NOMO-1 treated with DMSO at 0.1 percent for 48 hours (cell line): ENCODE data around the gene EIF2AK3.
A peak's percentile ranks its signal among the peaks of the same experiment; 100 is the strongest.
"Not testable (repeated sequence)": the region's sequence is repeated elsewhere in the genome, so short reads cannot be mapped to it uniquely, and the experiment has no call there.

Experiments
- DNase-seq: peaks from one replicate; lab custom pipeline; 2025; ENCODE audit not compliant: unreplicated experiment; lab: John Stamatoyannopoulos, UW

The EIF2AK3 gene

GRCh38 chr2:88599527-88599926 lies 27.7 kb downstream of the EIF2AK3 start:
- no peak for DNase-seq

- no peak for DNase-seq
Observed at GRCh38 chr2:88597168-88597567, 30.1 kb downstream of the EIF2AK3 start.

- DNase-seq, result no peak
Observed at GRCh38 chr2:88596141-88596830, 31.0 kb downstream of the EIF2AK3 start.

GRCh38 chr2:88591698-88592097 lies 35.6 kb downstream of the EIF2AK3 start:
- DNase-seq, result no peak

GRCh38 chr2:88590998-88591613 lies 36.2 kb downstream of the EIF2AK3 start:
- peak; percentile 35 for DNase-seq

GRCh38 chr2:88585969-88586368 lies 41.3 kb downstream of the EIF2AK3 start:
- no peak for DNase-seq

GRCh38 chr2:88582030-88582429 lies 45.2 kb downstream of the EIF2AK3 start:
- DNase-seq, result no peak

GRCh38 chr2:88580088-88580487 lies 47.2 kb downstream of the EIF2AK3 start:
- DNase-seq, result no peak

- DNase-seq, result no peak
Observed at GRCh38 chr2:88575630-88576029, 51.6 kb downstream of the EIF2AK3 start.

GRCh38 chr2:88575051-88575450 lies 52.2 kb downstream of the EIF2AK3 start:
- DNase-seq, result no peak

GRCh38 chr2:88574445-88574844 lies 52.8 kb downstream of the EIF2AK3 start:
- DNase-seq, result no peak

- no peak for DNase-seq
Observed at GRCh38 chr2:88568179-88568578, 59.1 kb downstream of the EIF2AK3 start.

GRCh38 chr2:88564402-88564801 lies 62.9 kb downstream of the EIF2AK3 start:
- no peak for DNase-seq

GRCh38 chr2:88563129-88563528 lies 64.1 kb downstream of the EIF2AK3 start:
- no peak for DNase-seq

GRCh38 chr2:88561646-88562388 lies 65.4 kb downstream of the EIF2AK3 start:
- DNase-seq, result no peak

- DNase-seq, result no peak
Observed at GRCh38 chr2:88560619-88561307, 66.5 kb downstream of the EIF2AK3 start.

GRCh38 chr2:88557290-88557689 lies 70.0 kb downstream of the EIF2AK3 start:
- DNase-seq, result no peak

GRCh38 chr2:88556026-88556425 lies 71.2 kb downstream of the EIF2AK3 start:
- no peak for DNase-seq

- DNase-seq, result no peak
Observed at GRCh38 chr2:88554189-88554588, 73.1 kb downstream of the EIF2AK3 start.

GRCh38 chr2:88549616-88550292 lies 77.5 kb downstream of the EIF2AK3 start:
- no peak for DNase-seq

- not testable (repeated sequence) for DNase-seq
Observed at GRCh38 chr2:88546291-88546690, 81.0 kb downstream of the EIF2AK3 start.
